NCI-H524 (cell line): ENCODE data around the gene PPCS.

ENCODE experiments used
- DNase-seq, 2 experiments: peaks; one replicate each; lab custom pipeline; 2025; lab: John Stamatoyannopoulos, UW

Gene PPCS

DNA sequence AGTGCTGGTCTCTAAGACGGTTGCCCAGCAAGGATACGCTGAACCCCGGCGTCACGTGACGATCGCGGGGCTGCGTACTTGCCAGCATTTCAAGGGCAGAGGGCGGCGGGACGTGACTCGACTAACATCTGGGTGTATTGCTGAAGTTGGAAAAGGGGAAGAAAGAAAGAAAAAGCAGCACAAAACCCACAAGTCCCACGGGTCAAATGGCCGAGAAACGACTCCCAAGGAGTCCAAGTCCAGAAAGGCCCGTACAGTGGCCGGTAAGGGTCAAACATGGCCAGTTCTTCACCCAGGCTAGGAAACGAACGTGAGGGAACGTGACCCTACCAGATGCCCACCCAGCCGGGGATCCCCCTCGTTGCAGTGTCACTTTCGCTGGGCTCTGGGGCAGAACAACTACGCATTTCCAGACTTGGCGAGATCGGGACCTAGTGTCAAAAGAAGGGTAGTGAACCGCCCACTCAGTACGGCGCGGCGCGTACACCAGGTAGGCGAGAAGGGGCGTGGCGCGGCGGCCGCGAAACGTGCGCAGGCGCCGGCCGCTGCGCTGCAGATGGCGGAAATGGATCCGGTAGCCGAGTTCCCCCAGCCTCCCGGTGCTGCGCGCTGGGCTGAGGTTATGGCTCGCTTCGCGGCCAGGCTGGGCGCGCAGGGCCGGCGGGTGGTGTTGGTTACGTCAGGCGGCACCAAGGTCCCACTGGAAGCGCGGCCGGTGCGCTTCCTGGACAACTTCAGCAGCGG is at the start of gene PPCS, which contains the start of gene ZMYND12:
PPCS (plus strand) TSS at position 534 of the 744 bp plus-strand sequence; CDS start at position 557, 23 bp downstream.
ZMYND12 (minus strand) TSS at position 13 of the 744 bp plus-strand sequence. CDS start 25 bp downstream, outside the sequence.
- DNase-seq, result peak; percentile 68 to 82

- DNase-seq, result no peak
Measured at GRCh38 chr1:42414551-42415496, 41.5 kb upstream of the PPCS start.

GRCh38 chr1:42417166-42417565 is 39.2 kb upstream of the PPCS start:
- no peak for DNase-seq

DNA sequence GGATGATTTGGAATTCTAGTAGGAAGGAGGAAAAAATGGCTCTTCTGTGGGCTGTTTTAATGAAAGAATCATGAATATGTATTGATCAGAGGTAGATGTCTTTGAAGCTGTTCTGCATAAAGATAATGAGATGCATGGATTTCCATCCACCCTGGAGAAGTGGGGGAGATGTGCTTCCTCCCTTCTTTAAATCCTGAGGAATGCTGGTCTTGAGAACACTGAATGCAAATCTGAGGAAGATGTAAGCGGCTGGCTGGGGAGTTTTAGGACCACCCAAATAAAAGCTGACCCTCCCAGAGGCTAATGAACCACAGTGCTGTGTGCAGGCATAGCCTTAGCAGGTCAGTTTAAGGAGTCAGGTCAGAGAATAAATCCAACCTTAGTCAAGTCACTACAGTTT is 37.8 kb upstream of the PPCS start:
- no peak for DNase-seq

GRCh38 chr1:42419126-42419821 is 37.1 kb upstream of the PPCS start:
- peak; percentile 83 to 94 for DNase-seq

DNA sequence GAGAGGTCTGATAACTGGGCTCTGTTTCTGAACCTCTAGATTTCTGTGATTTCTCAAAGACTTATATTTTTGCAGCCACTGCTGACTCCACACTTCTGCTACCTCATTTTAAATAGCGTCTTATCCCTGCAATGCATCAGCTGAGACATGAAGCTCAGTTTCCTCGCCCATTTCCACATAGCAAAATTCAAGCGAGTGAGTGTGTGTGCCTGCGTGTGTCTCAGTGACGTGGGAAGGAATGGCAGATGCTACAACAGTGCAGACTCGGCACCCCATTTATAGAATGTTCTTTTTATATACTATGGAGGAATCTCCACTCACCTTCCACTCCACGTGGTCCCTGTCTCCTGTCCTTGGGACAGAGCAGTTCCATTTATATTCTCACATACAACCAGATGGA is 36.2 kb upstream of the PPCS start:
- no peak for DNase-seq

GRCh38 chr1:42420911-42421585 is 35.3 kb upstream of the PPCS start:
- peak; percentile 93 to 96 for DNase-seq

DNA sequence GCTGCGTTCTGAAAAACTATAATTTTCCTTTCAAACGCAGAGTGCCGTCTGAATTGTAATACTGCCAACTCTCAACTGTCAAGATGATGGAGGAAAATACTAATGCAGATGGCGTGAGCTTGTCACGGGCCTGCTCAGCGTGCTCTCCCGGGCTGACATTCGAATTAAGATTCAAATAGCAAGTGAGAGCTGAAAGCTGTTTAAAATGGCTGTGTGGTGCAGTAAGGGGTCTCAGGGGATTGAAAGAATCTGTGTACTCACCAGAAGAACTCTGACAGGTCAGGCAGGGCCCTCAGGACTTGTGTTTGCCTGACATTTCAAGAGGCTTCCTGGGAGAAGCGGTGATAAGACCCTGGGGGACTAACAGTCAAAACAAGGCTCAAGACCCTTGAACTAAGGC is 33.6 kb upstream of the PPCS start:
- peak; percentile 28 to 77 for DNase-seq

- DNase-seq, result peak; percentile 43 to 75
Measured at GRCh38 chr1:42423681-42424080, 32.7 kb upstream of the PPCS start.

DNA sequence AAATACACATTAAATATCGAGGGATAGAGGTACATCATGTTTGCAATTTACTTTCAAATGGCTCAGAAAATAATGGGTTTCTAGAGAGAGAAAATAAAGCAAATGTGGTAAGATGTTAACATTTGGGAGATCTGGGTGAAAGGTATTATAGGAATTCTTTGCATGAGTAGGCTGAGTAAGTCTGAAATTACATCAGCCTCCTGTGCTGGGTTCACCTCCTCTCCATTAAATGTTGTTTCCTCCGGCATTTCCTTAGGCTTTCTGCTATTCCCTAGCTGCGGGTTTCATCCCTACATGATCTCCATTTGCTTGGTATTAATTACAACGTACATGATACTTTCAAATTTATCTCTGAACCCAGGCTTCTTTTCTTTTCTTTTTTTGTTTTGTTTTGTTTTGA is 32.1 kb upstream of the PPCS start:
- DNase-seq, result no peak

- DNase-seq, result no peak
Measured at GRCh38 chr1:42427240-42427639, 29.1 kb upstream of the PPCS start.

- no peak for DNase-seq
Measured at GRCh38 chr1:42429603-42430002, 26.7 kb upstream of the PPCS start.

DNA sequence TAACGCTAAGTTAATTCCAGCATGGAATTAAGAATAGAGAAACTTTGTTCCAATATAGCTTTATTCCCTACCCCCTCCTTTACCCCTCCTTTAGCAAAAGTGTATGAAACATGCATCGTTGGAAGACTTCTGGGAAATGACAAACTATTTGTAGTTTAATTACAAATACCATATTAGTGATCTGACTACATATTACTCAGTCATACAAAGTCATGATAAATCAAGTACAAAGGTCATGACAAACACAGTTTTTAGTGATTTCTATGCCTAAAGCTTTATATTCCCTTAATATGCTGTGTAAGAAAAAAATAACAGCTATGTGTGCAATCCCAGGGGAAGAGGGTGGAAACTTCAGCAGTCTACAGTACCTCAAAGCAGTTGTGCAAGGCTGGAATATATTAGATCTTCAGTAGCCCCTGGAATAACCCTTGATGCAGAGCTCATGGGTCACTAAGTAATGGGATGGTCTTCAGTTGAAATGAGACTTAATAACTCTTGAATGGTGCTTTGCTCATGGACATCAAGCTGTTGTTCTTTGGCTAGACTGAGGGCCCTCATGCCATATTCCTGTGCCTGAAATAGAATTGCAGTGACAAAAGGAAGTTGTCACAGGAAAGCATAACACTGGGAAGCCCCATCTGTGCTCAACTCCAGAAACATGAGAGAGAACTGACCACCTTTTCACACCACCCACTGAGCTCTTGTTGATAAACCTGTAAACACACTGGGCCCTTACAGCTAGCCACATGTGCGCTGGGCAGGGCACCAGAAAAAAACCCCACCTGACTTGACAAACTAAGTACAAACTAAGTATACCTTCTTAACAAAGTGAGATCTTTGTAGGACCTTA is 25.8 kb upstream of the PPCS start:
- DNase-seq, result no peak

GRCh38 chr1:42431514-42431913 is 24.8 kb upstream of the PPCS start:
- DNase-seq, result no peak

- no peak for DNase-seq
Measured at GRCh38 chr1:42432714-42433113, 23.6 kb upstream of the PPCS start.

GRCh38 chr1:42433369-42433768 is 23.0 kb upstream of the PPCS start:
- no peak for DNase-seq

DNA sequence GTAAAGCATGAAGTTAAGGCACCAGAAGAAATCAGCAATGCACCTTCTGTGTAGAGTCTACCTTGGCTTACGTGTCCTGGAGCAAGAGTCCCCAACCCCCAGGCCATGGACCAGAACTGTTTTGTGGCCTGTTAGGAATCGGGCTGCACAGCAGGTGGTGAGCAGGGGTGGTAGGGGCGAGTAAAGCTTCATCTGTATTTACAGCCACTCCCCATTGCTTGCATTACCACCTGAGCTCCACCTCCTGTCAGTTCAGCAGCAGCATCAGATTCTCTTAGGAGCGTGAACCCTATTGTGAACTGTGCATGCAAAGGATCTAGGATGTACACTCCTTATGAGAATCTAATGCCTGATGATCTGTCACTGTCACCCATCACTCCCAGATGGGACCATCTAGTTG is 22.0 kb upstream of the PPCS start:
- DNase-seq, result no peak

- no peak for DNase-seq
Measured at GRCh38 chr1:42439940-42440339, 16.4 kb upstream of the PPCS start.

GRCh38 chr1:42442662-42443061 is 13.7 kb upstream of the PPCS start:
- no peak for DNase-seq

DNA sequence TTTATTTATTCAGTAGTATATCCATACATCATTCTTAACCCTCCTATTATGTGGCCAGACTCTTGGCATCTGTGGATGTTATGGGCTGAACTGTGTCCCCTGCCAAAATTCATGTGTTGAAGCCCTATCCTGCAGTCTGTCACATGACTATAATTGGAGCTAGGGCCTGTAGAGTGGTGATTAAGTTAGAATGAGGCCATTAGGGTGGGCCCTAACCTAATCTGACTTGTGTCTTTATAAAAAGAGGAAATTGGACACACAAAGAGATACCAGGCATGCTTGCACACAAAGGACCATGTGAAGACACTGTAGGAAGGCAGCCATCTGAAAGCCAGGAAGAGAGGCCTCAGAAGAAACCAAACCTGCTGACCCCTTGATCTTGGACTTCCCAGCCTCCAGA is 7.1 kb upstream of the PPCS start:
- no peak for DNase-seq

DNA sequence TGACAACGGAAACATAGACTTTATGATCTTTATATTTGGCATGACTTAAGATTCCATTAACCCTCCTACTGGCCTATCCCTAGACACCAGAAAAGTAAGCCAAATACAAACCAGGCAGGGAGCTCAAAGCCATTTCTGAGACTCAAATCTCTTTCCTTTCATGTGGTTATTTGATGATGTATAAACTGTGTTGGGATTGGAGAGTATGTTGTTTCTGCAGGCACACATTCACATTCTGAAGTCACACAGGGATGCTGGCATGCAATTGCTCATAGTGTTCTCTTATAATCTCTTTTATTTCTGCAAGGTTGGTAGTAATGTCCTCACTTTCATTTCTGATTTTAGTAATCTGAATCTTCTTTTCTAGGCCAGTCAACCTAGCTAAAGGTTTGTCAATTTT is 6.3 kb upstream of the PPCS start:
- DNase-seq, result no peak
